HG03025 (cell line): ENCODE measurements around the gene ELN.

ENCODE experiments used
- ATAC-seq: cut with Tn5 transposase; IDR thresholded peaks from one replicate; pipeline ENCODE4 v1.9.1; 2021; ENCODE audit warnings: mild to moderate bottlenecking, moderate library complexity; ENCODE audit not compliant: unreplicated experiment, low FRiP score

ELN gene

GRCh38 chr7:74084722-74085578 lies 57.0 kb downstream of the ELN start:
- ATAC-seq = no peak

GRCh38 chr7:74087791-74088453 lies 59.9 kb downstream of the ELN start:
- no peak for ATAC-seq

GRCh38 chr7:74092321-74092963 lies 64.5 kb downstream of the ELN start:
- no peak for ATAC-seq

- peak; percentile 53 for ATAC-seq
Observed at GRCh38 chr7:74092964-74093471, 65.0 kb downstream of the ELN start.

- ATAC-seq = peak; percentile 5
Observed at GRCh38 chr7:74093671-74094223, 65.8 kb downstream of the ELN start.

GRCh38 chr7:74094224-74095101 lies 66.5 kb downstream of the ELN start:
- ATAC-seq = peak; percentile 29

GRCh38 chr7:74095135-74095534 lies 67.2 kb downstream of the ELN start:
- ATAC-seq = no peak

- no peak for ATAC-seq
Observed at GRCh38 chr7:74097937-74098614, 70.1 kb downstream of the ELN start.

GRCh38 chr7:74099031-74099430 lies 71.1 kb downstream of the ELN start:
- no peak for ATAC-seq

- ATAC-seq = no peak
Observed at GRCh38 chr7:74101061-74101681, 73.2 kb downstream of the ELN start.

GRCh38 chr7:74103219-74103772 lies 75.3 kb downstream of the ELN start:
- no peak for ATAC-seq

GRCh38 chr7:74104702-74105101 lies 76.7 kb downstream of the ELN start:
- no peak for ATAC-seq

- ATAC-seq = no peak
Observed at GRCh38 chr7:74105992-74106391, 78.0 kb downstream of the ELN start.

- no peak for ATAC-seq
Observed at GRCh38 chr7:74106846-74107245, 78.9 kb downstream of the ELN start.

GRCh38 chr7:74115326-74115725 lies 87.4 kb downstream of the ELN start:
- ATAC-seq = no peak

- ATAC-seq = no peak
Observed at GRCh38 chr7:74116356-74116755, 88.4 kb downstream of the ELN start.
